ENCODE measurements around the gene PCOLCE2.

The PCOLCE2 gene

GRCh38 chr3:142878649-142879300, 10.1 kb downstream of the PCOLCE2 start:
- Histone ChIP-seq H3K4me3 (ENCODE audit: insufficient read depth in 1 of 2, low read depth in 1 of 2, low read length in 2 of 2) (no peak overlapping the region), H2AFZ (ENCODE audit: low read depth, low read length) (no peak overlapping the region), H3K36me3 (ENCODE audit: control insufficient read depth in 1 of 2, insufficient read depth in 2 of 2, low read depth in 1 of 2, low read length in 2 of 2) (peaks cover 0 to 6% of the 10 kb centered on the region in 2 experiments), H3K4me2 (ENCODE audit: low read length, poor library complexity, severe bottlenecking) (no peak overlapping the region), H2BK15ac (ENCODE audit: low read depth, poor library complexity, severe bottlenecking) (no peak overlapping the region), H2BK5ac (ENCODE audit: low read depth, low read length, poor library complexity, severe bottlenecking) (no peak overlapping the region), H3K79me1 (replicated peaks; ENCODE audit: low read length, poor library complexity, severe bottlenecking) (no peaks in the 10 kb centered on the region), H2BK12ac (ENCODE audit: low read length in 2 of 2) (no peak overlapping the region), H2AK5ac (ENCODE audit: low read length, severe bottlenecking) (no peak overlapping the region), H3K4ac (ENCODE audit: low read depth in 1 of 2, low read length in 2 of 2) (no peak overlapping the region), H4K8ac (ENCODE audit: low read length) (no peak overlapping the region), H3K14ac (ENCODE audit: low read length in 2 of 2) (no peak overlapping the region), H3K23ac (ENCODE audit: low read length in 2 of 2) (no peak overlapping the region), H3K27me3 (ENCODE audit: control insufficient read depth in 1 of 2, insufficient read depth in 1 of 2, low read length in 2 of 2) (no peaks in the 10 kb centered on the region), H3K4me1 (ENCODE audit: control insufficient read depth, insufficient read depth, low read depth, low read length) (no peaks in the 10 kb centered on the region), H3K27ac (ENCODE audit: low read length, poor library complexity, severe bottlenecking) (no peak overlapping the region), H3K9ac (ENCODE audit: low read length) (peak overlapping the region; percentile 39), H3K9me3 (ENCODE audit: control insufficient read depth, low read length) (no peaks in the 10 kb centered on the region), H2BK120ac (ENCODE audit: low read depth, low read length) (no peak overlapping the region), H3K18ac (ENCODE audit: low read depth in 1 of 2, low read length in 2 of 2) (no peak overlapping the region), H4K91ac (ENCODE audit: low read length) (no peak overlapping the region)
- no peak for DNase-seq
- 94% methylated on average over 3 of the region's 4 CpGs for WGBS

DNA sequence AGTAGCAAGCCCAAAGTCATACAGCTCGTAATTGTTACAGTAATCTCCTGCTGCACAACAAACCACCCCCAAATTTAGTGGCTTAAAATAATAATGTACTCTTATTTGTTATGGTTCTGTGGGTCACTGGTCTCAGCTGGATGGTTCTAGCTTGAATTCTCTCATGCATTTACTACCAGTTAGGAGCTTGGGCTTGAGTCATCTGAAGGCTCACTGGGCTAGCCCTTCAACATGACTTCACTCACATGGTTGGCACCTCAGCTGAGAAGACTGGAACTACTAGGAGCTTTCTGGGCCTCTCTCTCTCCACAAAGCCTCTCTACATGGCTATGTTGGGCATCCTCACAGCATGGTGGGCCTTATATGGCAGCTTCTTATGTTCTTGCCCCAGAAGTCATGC, 12.5 kb downstream of the PCOLCE2 start:
- H3K23ac ChIP-seq (ENCODE audit: low read length in 2 of 2) = peak overlapping the region in 1 of 2 experiments; percentile 9
- no peak overlapping the region for H4K8ac ChIP-seq (ENCODE audit: low read length)
- H2BK120ac ChIP-seq (ENCODE audit: low read depth, low read length) = no peak overlapping the region

DNA sequence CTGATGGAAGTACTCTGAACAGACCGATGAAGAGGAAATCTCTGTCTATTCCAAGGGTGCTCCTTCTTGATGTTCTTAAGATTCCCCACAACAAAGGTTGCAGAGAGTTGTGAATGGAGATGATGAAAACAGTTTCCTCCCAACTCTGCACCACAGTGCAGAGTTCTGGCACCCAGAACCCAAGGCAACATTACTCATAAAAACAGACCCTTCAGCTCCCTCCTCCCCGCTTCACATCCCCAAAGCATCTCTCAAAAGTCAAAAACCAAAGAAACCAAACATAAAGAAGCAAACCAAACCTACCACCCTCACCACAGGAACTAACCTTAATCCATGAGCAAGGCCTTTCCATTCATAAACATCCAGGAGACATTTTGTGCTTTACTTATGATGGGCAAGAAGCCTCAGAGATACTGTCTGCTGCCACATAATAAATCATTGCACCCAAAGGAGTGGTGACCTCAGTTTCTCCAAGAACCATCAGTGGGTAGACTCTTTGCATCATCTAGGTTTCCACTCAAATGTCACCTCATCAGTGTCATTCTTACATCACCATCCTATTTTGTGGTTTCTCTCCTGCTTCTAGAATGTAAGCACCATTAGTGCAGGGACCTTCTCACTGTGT, 13.2 kb downstream of the PCOLCE2 start:
- no peak overlapping the region for H3K23ac ChIP-seq (ENCODE audit: low read length in 2 of 2)
- H2BK5ac ChIP-seq (ENCODE audit: low read depth, low read length, poor library complexity, severe bottlenecking) = no peak overlapping the region
- H3K27ac ChIP-seq (ENCODE audit: low read length, poor library complexity, severe bottlenecking) = no peak overlapping the region
- no peaks in the 10 kb centered on the region for H3K79me1 ChIP-seq (replicated peaks; ENCODE audit: low read length, poor library complexity, severe bottlenecking)
- no peak overlapping the region for H2BK12ac ChIP-seq (ENCODE audit: low read length in 2 of 2)
- no peak overlapping the region for H2BK15ac ChIP-seq (ENCODE audit: low read depth, poor library complexity, severe bottlenecking)
- no peak overlapping the region for H3K14ac ChIP-seq (ENCODE audit: low read length in 2 of 2)
- H3K36me3 ChIP-seq (ENCODE audit: control insufficient read depth in 1 of 2, insufficient read depth in 2 of 2, low read depth in 1 of 2, low read length in 2 of 2) = no peaks in the 10 kb centered on the region
- H3K4me1 ChIP-seq (ENCODE audit: control insufficient read depth, insufficient read depth, low read depth, low read length) = no peaks in the 10 kb centered on the region
- no peak overlapping the region for H2AFZ ChIP-seq (ENCODE audit: low read depth, low read length)
- no peaks in the 10 kb centered on the region for H3K9me3 ChIP-seq (ENCODE audit: control insufficient read depth, low read length)
- no peak overlapping the region for H3K18ac ChIP-seq (ENCODE audit: low read depth in 1 of 2, low read length in 2 of 2)
- no peak overlapping the region for H4K8ac ChIP-seq (ENCODE audit: low read length)
- no peak overlapping the region for H2AK5ac ChIP-seq (ENCODE audit: low read length, severe bottlenecking)
- DNase-seq = no peak
- no peaks in the 10 kb centered on the region for H3K27me3 ChIP-seq (ENCODE audit: control insufficient read depth in 1 of 2, insufficient read depth in 1 of 2, low read length in 2 of 2)
- H3K4me3 ChIP-seq (ENCODE audit: insufficient read depth in 1 of 2, low read depth in 1 of 2, low read length in 2 of 2) = no peak overlapping the region
- H2BK120ac ChIP-seq (ENCODE audit: low read depth, low read length) = no peak overlapping the region
- no peak overlapping the region for H3K4ac ChIP-seq (ENCODE audit: low read depth in 1 of 2, low read length in 2 of 2)
- H3K9ac ChIP-seq (ENCODE audit: low read length) = no peak overlapping the region
- no peak overlapping the region for H4K91ac ChIP-seq (ENCODE audit: low read length)
- H3K4me2 ChIP-seq (ENCODE audit: low read length, poor library complexity, severe bottlenecking) = no peak overlapping the region
- 90% methylated on average over 1 of the region's 2 CpGs for WGBS

More for the DNA sequence above, 12.5 kb downstream of the PCOLCE2 start:
- H3K4me3 ChIP-seq (ENCODE audit: insufficient read depth in 1 of 2, low read depth in 1 of 2, low read length in 2 of 2) = no peak overlapping the region
- H3K36me3 ChIP-seq (ENCODE audit: control insufficient read depth in 1 of 2, insufficient read depth in 2 of 2, low read depth in 1 of 2, low read length in 2 of 2) = no peaks in the 10 kb centered on the region
- H3K4me1 ChIP-seq (ENCODE audit: control insufficient read depth, insufficient read depth, low read depth, low read length) = no peaks in the 10 kb centered on the region
- H2AFZ ChIP-seq (ENCODE audit: low read depth, low read length) = no peak overlapping the region
- no peak overlapping the region for H3K14ac ChIP-seq (ENCODE audit: low read length in 2 of 2)
- no peak overlapping the region for H3K4ac ChIP-seq (ENCODE audit: low read depth in 1 of 2, low read length in 2 of 2)
- H3K79me1 ChIP-seq (replicated peaks; ENCODE audit: low read length, poor library complexity, severe bottlenecking) = no peaks in the 10 kb centered on the region
- no peak overlapping the region for H3K27ac ChIP-seq (ENCODE audit: low read length, poor library complexity, severe bottlenecking)
- DNase-seq = no peak
- no peak overlapping the region for H4K91ac ChIP-seq (ENCODE audit: low read length)
- no peak overlapping the region for H2BK15ac ChIP-seq (ENCODE audit: low read depth, poor library complexity, severe bottlenecking)
- H3K9me3 ChIP-seq (ENCODE audit: control insufficient read depth, low read length) = no peaks in the 10 kb centered on the region
- H3K4me2 ChIP-seq (ENCODE audit: low read length, poor library complexity, severe bottlenecking) = no peak overlapping the region
- H3K27me3 ChIP-seq (ENCODE audit: control insufficient read depth in 1 of 2, insufficient read depth in 1 of 2, low read length in 2 of 2) = no peaks in the 10 kb centered on the region
- WGBS = no CpG with 5 or more reads among the region's 1 CpG
- H3K9ac ChIP-seq (ENCODE audit: low read length) = no peak overlapping the region
- H3K18ac ChIP-seq (ENCODE audit: low read depth in 1 of 2, low read length in 2 of 2) = no peak overlapping the region
- no peak overlapping the region for H2BK5ac ChIP-seq (ENCODE audit: low read depth, low read length, poor library complexity, severe bottlenecking)
- no peak overlapping the region for H2AK5ac ChIP-seq (ENCODE audit: low read length, severe bottlenecking)
- H2BK12ac ChIP-seq (ENCODE audit: low read length in 2 of 2) = no peak overlapping the region

DNA sequence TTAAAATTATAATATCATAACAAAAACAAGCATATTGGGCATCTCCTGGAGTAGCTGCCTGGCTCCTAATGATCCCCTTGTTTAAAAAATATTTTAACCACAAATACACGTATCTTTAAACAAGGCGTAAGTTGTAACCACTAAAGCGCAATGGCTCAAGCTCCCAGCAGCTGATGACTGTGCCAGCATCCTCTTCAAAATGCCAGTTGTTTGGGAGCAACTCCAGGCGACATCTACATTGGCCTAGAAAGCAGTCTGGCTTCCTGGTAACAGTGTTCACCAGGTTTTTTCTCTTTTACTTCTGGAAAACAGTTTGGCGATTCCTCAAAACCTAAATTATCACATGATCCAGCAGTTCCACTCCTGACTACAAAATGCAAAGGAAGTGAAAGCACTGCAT, 13.8 kb downstream of the PCOLCE2 start:
- Histone ChIP-seq H3K4ac (ENCODE audit: low read depth in 1 of 2, low read length in 2 of 2) (no peak overlapping the region), H2AFZ (ENCODE audit: low read depth, low read length) (no peak overlapping the region), H3K27ac (ENCODE audit: low read length, poor library complexity, severe bottlenecking) (no peak overlapping the region), H3K18ac (ENCODE audit: low read depth in 1 of 2, low read length in 2 of 2) (no peak overlapping the region), H2BK120ac (ENCODE audit: low read depth, low read length) (no peak overlapping the region), H3K9me3 (ENCODE audit: control insufficient read depth, low read length) (no peaks in the 10 kb centered on the region), H2BK15ac (ENCODE audit: low read depth, poor library complexity, severe bottlenecking) (no peak overlapping the region), H3K4me1 (ENCODE audit: control insufficient read depth, insufficient read depth, low read depth, low read length) (no peaks in the 10 kb centered on the region), H3K14ac (ENCODE audit: low read length in 2 of 2) (no peak overlapping the region), H3K4me2 (ENCODE audit: low read length, poor library complexity, severe bottlenecking) (no peak overlapping the region), H3K23ac (ENCODE audit: low read length in 2 of 2) (no peak overlapping the region), H3K4me3 (ENCODE audit: insufficient read depth in 1 of 2, low read depth in 1 of 2, low read length in 2 of 2) (no peak overlapping the region), H3K27me3 (ENCODE audit: control insufficient read depth in 1 of 2, insufficient read depth in 1 of 2, low read length in 2 of 2) (no peaks in the 10 kb centered on the region), H3K36me3 (ENCODE audit: control insufficient read depth in 1 of 2, insufficient read depth in 2 of 2, low read depth in 1 of 2, low read length in 2 of 2) (no peaks in the 10 kb centered on the region), H3K79me1 (replicated peaks; ENCODE audit: low read length, poor library complexity, severe bottlenecking) (no peaks in the 10 kb centered on the region), H4K8ac (ENCODE audit: low read length) (no peak overlapping the region), H3K9ac (ENCODE audit: low read length) (no peak overlapping the region), H2BK12ac (ENCODE audit: low read length in 2 of 2) (no peak overlapping the region), H2AK5ac (ENCODE audit: low read length, severe bottlenecking) (no peak overlapping the region), H4K91ac (ENCODE audit: low read length) (no peak overlapping the region), H2BK5ac (ENCODE audit: low read depth, low read length, poor library complexity, severe bottlenecking) (no peak overlapping the region)
- WGBS = 85% methylated on average over 5 of the region's 5 CpGs
- DNase-seq = no peak

Data from mesenchymal stem cell (in vitro differentiated cells and primary cell).